Midbrain (tissue), 1 donor: ENCODE results near the gene FTCD.
"Not testable (repeated sequence)": the region's sequence is repeated elsewhere in the genome, so short reads cannot be mapped to it uniquely, and the experiment has no call there.

Experiments used
- DNase-seq: peaks from one replicate; lab custom pipeline; 2025; lab: John Stamatoyannopoulos, UW

FTCD gene, protein sequence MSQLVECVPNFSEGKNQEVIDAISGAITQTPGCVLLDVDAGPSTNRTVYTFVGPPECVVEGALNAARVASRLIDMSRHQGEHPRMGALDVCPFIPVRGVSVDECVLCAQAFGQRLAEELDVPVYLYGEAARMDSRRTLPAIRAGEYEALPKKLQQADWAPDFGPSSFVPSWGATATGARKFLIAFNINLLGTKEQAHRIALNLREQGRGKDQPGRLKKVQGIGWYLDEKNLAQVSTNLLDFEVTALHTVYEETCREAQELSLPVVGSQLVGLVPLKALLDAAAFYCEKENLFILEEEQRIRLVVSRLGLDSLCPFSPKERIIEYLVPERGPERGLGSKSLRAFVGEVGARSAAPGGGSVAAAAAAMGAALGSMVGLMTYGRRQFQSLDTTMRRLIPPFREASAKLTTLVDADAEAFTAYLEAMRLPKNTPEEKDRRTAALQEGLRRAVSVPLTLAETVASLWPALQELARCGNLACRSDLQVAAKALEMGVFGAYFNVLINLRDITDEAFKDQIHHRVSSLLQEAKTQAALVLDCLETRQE

DNA sequence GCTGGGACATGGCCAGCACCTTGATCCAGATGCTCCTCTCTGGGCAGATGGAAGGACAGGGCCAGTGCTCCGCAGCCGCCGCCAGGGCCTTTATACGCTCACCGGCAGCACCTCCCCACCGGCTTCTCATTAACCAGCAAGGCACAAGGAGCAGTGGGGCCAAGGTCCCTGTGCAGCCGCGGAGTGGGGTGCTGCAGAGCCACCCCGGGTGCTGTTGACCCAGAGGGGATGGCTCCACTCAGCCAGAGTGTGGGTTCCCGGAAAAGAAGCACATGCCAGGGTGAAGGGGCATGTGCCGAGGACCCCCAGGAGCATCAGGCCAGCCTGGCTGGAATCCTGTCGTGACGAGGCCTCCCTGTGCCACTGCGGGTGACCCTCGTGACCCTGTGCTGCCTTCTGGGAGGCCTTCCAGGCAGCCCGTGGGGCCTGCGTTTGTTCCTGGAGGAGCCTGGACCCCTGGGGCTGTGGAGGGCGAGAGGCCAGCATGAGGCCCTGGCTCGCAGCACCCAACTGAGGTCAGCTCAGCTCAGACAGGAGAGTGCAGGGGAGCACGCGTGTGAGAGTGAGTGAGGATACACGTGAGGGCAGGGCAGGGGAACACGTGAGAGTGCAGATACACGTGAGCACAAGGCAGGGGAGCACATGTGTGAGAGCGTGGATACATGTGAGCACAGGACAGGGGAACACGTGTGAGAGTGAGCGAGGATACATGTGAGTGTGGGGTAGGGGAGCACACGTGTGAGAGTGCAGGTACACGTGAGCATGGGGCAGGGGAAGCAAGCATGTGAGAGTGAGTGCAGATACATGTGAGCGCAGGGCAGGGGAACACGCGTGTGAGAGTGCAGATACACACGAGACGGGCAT, at the start of gene FTCD:
Gene FTCD (minus strand): TSS at position 66 of the 864 bp plus-strand sequence. CDS start 56 bp downstream, at position 10.
- DNase-seq: no peak

DNA sequence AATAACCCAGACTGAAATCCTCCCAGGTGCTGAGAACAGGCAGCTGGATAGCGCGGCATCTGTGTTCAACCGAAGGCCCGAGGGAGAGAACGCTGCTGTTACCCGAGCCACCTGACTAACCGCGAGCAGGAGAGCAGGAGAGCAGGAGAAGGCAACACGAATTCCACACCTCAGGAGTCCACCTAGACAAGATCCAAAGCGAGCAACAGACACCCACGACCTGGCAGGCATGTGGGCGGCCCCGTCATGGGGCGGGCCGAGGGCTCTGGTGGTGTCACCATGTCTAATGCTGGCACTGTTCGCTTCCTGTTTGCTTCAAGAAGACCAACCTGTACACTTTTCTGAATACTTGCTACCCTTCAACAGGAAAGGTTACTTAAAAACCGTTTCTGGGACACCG, 49.8 kb upstream of the FTCD start:
- no peak for DNase-seq

DNA sequence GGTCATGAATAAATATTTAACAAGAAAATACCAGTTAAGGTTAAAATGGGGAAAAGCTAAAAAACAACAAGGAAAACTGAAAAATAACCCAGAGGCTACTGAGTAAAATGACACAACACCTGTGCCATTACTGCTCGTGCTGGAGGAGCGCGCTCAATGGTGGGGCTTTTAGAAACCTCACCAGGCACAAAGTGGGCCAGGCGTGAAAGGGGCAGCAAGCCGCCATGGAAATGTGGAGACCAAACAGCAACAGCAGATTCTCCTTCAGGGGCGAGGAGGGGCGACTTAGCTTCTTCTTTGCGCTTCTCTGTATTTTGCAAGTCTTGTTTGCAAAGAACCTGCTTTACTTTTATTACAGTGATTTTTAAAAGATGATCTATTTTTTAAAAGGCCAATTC, 47.8 kb upstream of the FTCD start:
- no peak for DNase-seq

DNA sequence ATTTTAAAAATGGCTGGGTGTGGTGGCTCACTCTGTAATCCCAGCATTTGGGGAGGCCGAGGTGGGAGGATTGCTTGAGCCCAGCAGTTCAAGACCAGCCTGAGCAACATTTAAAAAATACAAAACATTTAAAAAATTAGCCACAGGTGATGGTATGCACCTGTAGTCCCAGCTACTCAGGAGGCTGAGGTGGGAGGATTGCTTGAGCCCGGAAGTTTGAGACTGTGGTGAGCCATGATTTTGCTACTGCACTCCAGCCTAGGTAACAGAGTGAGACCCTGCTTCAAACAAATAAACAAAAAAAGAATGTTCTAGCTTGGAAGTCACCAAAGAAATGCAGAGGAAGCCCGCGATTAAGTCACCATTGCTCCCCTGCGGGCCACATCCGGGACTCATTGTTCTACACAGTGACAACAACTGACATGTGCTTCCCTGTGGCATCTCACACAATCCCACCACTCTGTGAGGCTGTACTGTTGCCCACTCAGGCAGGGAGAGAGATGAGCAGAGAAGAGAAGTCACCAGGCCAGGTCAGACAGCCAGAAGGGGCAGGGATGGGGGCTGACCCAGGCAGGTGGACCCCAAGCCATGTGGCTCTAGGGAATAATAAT, 47.3 kb upstream of the FTCD start:
- no peak for DNase-seq

DNA sequence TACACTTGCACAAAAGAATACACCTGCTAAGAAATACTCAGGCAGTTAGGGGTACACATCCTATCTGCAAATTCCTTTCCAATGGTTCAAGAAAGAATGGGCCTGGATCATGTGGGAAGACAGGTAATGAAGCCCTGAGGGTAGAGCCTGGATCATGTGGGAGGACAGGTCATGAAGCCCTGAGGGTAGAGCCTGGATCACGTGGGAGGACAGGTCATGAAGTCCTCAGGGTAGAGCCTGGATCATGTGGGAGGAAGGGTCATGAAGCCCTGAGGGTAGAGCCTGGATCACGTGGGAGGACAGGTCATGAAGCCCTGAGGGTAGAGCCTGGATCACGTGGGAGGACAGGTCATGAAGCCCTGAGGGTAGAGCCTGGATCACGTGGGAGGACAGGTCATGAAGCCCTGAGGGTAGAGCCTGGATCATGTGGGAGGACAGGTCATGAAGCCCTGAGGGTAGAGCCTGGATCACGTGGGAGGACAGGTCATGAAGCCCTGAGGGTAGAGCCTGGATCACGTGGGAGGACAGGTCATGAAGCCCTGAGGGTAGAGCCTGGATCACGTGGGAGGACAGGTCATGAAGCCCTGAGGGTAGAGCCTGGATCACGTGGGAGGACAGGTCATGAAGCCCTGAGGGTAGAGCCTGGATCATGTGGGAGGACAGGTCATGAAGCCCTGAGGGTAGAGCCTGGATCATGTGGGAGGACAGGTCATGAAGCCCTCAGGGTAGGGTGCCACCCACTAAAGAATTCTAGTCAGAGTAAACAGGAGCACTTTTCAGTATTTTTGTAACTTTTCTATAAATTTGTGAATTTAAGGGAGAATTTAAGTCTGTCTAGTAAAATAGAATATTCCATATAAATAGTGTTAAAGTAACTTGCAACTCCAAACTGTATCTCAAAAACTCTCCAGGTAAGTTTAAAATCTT, 45.8 kb upstream of the FTCD start:
- DNase-seq: not testable (repeated sequence)

DNA sequence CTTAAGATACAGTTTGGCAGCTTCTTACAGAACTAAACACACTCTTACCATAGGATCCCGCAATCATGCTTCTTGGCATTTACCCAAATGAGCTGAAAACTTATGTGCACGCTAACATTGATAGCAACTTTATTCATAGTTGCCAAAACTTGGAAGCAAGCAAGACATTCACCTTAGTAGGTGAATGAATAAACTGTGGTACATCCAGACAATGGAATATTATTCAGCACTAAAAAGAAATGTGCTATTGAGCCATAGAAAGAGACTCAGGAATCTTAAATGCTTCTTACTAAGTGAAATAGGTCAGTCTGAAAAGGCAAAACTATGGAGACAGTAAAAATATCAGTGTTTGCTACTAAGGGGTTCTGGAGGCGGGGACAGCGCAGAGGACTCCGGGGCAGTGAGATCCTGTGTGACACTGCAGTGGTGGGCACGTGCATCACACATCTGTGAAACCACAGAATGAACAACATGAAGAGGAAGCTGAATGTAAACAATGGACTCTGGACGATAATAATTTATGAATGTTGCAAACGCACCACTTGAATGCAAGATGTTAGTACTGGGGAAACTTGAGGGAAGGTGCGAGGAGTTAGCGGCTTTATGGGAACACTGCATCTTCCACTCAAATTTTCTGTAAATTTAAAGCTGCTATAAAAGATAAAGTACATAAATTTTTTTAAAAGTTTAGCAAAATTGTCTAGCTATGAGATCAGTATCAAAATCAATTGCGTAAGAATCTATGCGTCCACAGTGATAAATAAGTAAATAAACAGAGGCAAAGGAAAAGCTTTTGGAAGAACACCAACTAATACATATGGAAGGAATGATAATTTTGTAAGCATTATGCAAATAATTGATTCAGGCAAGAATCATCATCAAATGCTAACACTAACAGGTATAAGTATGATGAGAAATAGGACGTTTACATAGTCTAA, 44.3 kb upstream of the FTCD start:
- no peak for DNase-seq

DNA sequence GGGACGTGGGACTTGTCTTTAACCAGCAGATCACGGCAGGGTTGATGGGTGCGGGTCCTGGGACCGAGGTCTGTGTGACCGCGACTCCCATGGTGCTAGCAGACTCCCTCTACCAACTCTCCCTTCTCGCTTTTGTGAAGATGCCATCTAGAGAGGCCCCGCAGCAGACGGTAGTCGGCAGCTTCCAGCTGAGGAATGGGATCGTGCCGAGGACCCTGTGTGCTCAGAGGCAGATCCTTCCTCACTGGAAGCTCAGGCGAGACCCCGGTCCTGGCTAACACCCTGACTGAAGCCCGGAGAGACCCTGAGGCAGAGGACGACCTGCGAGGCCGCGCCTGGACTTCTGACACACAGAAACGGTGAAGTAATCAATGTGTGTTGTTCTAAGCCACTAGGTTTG, 41.4 kb upstream of the FTCD start:
- no peak for DNase-seq

DNA sequence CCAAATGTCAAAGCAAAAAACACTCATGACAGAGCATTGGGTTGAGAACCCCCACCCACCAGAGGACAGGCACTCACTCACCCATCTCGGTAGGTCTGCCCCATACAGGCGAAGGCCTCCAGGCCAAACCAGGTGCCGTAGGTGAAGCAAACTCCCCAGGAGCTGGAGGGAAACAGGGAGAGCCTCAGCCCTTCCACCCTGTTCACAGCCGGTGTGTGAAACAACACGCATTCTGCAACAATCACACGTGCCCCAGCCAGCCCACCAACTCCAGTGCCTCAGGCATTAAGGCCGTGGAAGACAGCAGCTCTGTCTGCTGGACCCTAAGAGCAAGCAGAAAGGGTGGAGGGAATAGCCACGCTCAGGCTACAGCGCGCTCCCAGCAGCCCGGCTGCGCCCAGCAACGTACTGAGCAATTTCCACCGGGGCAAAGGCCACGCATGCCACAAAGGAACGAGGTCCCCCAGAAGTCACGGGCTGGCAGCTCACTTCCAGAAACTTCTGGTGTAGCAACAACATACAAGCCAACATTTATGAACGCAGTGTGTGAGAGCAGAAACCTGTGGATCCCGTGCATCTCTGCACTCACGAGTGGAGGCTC, 40.3 kb upstream of the FTCD start:
- no peak for DNase-seq

DNA sequence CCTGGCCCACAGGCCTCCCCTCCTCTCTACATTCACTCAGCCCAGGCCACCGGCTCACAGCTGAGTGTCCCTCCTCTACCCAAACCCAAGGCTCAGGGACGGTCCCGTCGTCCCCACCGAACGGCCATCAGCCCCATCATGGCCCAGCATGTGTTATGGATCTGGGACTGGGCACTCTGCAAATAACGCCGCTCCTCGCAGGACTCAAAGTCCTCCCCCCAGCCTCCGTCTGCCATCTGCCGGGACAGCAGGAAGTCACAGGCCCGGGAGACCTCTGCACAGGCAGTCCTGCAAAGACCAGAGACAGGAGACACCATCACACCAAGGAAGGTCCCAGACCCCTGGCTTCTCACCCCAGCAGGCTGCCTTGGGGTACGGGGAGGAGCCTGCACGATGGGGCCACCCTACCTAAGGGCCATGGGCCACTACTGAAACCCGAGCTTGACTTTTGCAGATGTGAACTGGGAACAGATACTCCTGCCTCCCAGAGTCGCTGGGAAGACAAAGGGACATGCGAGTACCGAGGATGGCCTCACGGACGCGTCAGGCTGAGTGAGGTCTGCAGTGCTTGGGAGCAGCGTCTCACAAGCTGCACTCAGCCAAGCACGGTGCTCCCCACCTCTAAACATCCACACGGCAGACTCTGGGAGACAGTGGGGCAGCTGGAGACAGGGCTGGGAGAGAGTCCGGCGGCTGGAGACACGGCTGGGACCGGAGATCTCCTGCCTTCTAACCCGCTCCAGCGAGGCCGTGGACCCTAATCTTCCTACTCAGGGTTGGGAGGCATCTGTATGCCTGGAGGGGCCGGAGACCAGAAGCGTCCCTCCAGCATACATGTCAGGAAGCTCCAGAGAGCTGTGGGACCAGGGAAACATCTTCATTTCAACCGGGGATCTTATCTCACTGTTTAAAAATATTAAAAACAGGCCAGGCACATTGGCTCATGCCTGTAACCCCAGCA, 39.3 kb upstream of the FTCD start:
- DNase-seq: no peak

DNA sequence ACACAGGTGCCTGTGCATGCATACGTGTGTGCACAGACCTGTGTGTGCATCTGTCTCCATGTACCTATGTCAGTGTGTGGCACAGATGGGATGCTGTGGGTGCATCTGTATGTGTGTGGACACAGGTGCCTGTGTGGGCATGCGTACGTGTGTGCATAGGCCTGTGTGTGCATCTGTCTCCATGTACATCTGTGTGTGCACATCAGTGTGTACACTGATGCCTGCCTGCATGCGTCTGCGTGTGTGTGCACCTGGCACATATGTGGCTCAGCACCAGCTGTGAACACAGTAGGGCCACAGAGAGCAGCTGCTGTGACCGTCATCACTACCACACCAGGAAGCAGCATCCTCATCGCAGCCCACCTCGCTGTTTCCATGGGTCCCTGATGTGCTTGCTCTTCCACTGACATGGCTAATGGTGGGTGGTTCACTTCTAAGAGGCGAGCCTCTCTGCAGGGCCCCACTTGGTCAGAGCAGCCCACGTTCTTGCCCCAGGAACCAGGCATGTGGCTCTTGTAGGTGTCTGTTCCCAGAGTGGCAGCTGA, 38.5 kb upstream of the FTCD start:
- no peak for DNase-seq

DNA sequence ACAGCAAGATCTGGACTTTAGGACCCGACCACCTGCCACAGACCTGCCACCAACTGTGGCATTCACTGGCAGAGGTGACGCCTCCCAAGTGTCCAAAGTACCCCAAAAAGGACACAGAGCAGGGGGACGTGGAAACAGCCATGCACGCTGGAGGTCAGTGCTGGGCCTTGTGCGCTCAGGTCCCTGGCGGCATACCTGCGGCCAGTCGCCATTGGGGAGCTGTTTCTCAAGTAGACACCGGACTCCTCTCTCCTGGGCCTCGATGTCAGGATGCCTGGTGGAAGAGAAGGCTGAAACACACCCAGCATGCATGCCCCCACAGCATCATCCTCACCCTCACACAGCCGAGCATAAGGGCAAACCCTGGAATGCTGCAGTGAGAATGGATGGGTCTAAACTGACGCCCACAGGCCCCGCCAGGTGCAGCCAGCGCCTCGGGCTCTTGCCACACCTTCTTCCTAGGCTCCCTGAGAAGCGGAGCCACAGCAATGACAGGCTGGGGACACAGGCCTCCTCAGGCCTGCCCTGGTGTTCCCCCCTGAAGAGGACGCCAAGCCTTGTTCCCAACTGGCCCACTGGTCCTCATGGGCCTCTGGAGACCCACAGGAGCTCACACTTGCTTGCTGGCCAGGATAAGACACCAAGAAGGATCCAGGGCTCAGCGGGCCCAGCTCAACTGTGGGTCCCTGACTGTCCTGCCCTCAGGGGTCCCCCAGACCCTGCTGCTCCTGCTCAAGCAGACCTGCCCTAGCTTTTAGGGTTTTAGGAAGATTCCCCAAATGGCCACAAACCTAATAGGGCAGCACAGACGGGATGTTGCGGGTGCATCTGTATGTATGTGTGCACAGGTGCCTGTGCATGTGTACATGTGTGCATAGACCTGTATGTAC, 36.6 kb upstream of the FTCD start:
- no peak for DNase-seq

DNA sequence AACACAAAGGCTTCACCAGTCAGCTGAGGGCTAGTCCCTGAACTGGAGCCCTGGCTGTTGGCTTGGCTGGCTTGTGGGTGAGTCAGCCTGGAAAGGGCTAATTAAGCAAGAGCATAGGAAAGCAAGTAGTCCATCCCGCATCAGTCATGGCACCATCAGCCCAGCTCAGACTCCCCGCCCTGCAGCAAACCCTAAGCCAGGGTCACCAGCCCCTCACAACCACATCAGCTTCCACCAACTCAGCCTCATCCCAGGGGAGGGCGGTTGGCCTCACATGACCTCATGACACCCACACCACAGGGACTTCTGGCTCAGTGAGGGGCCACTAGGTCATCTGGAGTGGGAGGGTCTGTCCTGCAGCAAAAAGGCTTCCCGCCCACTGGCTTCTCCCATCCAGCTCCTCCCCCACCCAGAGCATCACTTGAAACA, 35.9 kb upstream of the FTCD start:
- DNase-seq: no peak

DNA sequence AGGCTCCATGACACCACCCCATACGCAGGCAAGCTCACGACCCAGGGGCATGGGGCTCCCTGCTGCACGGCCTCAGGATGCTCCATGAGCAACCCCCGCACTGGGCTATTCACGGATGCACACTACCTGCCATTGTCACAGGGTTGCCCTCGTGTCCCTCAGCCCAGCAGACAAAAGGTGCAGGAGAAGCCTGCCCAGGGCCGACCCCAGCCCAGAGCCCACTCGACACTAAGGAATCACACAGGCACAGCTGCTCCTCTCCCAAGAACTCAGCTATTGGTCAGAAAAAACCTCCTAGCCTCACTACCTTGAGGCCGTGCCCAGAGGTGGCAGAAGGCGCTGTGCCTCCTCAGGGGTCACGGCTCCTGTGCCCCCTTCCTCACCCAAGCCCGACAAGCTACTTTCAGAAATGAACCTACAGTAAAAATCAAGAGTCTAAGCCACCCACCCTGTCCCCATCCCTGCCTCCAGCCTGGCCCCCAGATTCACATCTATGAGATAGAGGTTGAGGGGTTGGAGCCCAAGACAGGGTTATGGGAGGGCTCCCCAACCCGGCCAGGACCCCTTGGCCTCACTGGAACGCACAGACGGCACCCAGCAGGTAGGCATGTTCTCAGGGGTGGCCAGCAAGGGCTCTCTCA, 35.2 kb upstream of the FTCD start:
- no peak for DNase-seq

DNA sequence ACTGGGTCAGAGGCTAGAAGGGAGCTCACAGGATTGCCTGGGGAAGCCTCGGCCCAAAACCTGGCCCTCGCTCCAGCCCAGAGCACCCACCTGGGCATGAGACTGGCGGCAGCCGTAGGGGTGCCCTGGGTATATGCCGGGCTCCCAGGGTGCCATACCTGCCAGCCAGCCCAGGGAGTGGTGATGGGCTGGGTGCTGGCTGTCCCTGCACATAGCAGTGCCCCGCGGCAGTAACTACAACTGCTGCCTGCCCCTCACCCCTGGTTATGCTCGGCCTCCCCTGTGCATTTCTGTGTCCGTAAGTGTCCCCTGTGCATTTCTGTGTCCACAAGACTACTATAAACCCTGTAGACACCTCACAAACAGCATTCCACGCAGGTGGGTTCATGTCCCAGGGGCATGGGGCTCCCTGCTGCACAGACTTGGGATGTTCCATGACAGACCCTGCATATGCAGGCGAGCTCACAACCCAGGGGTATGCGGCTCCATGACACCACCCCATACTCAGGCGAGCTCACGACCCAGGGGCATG, 34.6 kb upstream of the FTCD start:
- DNase-seq: no peak

DNA sequence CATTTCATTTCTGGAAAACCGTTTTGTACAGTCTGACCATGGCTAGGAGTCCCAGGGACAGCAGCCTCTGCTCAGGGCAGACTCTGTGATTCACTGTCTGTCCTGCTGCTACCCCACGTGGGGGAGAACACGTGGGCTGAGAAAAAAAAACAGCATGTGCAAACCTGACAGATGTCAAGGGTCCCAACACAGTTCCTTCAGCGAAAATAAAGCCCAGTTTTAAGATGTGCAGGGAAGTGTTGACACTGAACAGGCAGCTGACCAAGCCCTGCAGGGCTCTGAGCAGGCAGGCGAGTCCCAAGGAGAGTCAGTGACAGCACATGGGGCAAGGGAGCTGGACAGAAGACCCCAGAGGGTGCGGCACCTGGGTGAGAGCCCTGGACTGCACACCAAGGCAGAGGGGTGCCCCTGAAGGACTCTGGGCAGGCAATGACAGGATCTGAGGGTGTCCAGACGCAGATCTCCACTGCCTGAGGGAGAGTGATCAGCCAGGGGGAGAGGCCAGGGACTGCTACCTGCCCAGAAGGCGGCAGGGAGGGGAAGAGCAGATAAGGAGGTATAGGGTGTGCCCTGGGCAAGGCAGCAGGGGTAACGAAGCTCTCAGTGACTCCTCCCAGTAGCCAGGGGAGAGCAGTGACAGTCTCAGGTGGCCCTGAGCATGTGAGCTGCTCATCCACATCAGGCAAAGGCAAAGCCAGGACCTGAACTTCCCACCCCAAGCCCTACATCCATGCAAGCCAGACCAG, 34.0 kb upstream of the FTCD start:
- DNase-seq: peak; percentile 17
